GM23338 (cell line): Measurements from ENCODE around the gene COL8A2. TPM values are rescaled to one million over a fixed set of nuclear protein-coding genes. Genes with fewer than 3 reads are reported as not detected.

Experiments used
- ATAC-seq: fragments of 200-7000 bp; cut with Tn5 transposase; 3 replicates; pipeline ENCODE4 v1.9.1; 2020
- DNase-seq: peaks from one replicate; pipeline ENCODE4 v3.0.0-alpha.2; 2015; ENCODE audit warnings: low spot score
- H2AFZ ChIP-seq: fragments of 200-600 bp; sonication (generic); 2 replicates; pipeline ENCODE4 v1.8.0; 2016; ENCODE audit warnings: antibody characterized with exemption, mild to moderate bottlenecking, moderate library complexity
- H3F3A ChIP-seq: fragments of 200-600 bp; sonication (generic); replicated peaks from 2 replicates; pipeline ENCODE4 v1.8.0; 2017; ENCODE audit warnings: antibody characterized with exemption, mixed run types, low read depth
- H3K27ac ChIP-seq: fragments of 200-600 bp; sonication (generic); 2 replicates; pipeline ENCODE4 v1.6.1; 2016; ENCODE audit warnings: low read depth
- H3K27me3 ChIP-seq: fragments of 200-600 bp; sonication (generic); 2 replicates; pipeline ENCODE4 v1.8.0; 2016; ENCODE audit warnings: mild to moderate bottlenecking, mixed run types, moderate library complexity; ENCODE audit not compliant: insufficient read depth
- H3K36me3 ChIP-seq: fragments of 200-600 bp; sonication (generic); 2 replicates; pipeline ENCODE4 v1.8.0; 2016; ENCODE audit warnings: mild to moderate bottlenecking; ENCODE audit not compliant: insufficient read depth
- H3K4me1 ChIP-seq: fragments of 200-600 bp; sonication (generic); 2 replicates; pipeline ENCODE4 v1.8.0; 2016; ENCODE audit warnings: mild to moderate bottlenecking, moderate library complexity; ENCODE audit not compliant: insufficient read depth
- H3K4me2 ChIP-seq: fragments of 200-600 bp; sonication (generic); 2 replicates; pipeline ENCODE4 v1.7.1; 2017; ENCODE audit warnings: mixed run types
- H3K4me3 ChIP-seq: fragments of 200-600 bp; sonication (generic); 2 replicates; pipeline ENCODE4 v1.6.1; 2016; ENCODE audit warnings: mixed run types
- H3K79me2 ChIP-seq: fragments of 200-600 bp; sonication (generic); replicated peaks from 2 replicates; pipeline ENCODE4 v1.8.0; 2017; ENCODE audit warnings: mild to moderate bottlenecking; ENCODE audit not compliant: insufficient read depth
- H3K9me2 ChIP-seq: fragments of 200-600 bp; sonication (generic); 2 replicates; pipeline ENCODE4 v1.8.0; 2017; ENCODE audit not compliant: insufficient read depth
- H4K20me1 ChIP-seq: fragments of 200-600 bp; sonication (generic); replicated peaks from 2 replicates; pipeline ENCODE4 v1.8.0; 2017; ENCODE audit warnings: mild to moderate bottlenecking; ENCODE audit not compliant: insufficient read depth
- H3K27ac Mint-ChIP-seq: 2 replicates; pipeline ENCODE4 v1.8.0; 2020; ENCODE audit warnings: inconsistent platforms, mild to moderate bottlenecking, moderate library complexity, mixed read lengths
- H3K27me3 Mint-ChIP-seq: 3 replicates; pipeline ENCODE4 v1.8.0; 2022; ENCODE audit warnings: low read depth, mild to moderate bottlenecking, moderate library complexity, mixed read lengths, inconsistent platforms; ENCODE audit not compliant: insufficient read depth, poor library complexity
- H3K36me3 Mint-ChIP-seq: 3 replicates; pipeline ENCODE4 v1.8.0; 2021; ENCODE audit warnings: low read depth, mild to moderate bottlenecking, inconsistent platforms, moderate library complexity, mixed read lengths
- H3K4me1 Mint-ChIP-seq: 3 replicates; pipeline ENCODE4 v1.8.0; 2020; ENCODE audit warnings: mild to moderate bottlenecking, inconsistent platforms, mixed read lengths
- H3K4me3 Mint-ChIP-seq: 3 replicates; pipeline ENCODE4 v1.8.0; 2021; ENCODE audit warnings: moderate library complexity, mild to moderate bottlenecking, inconsistent platforms, mixed read lengths
- H3K9me3 Mint-ChIP-seq: 3 replicates; pipeline ENCODE4 v1.8.0; 2020; ENCODE audit warnings: moderate library complexity, mild to moderate bottlenecking, inconsistent platforms, mixed read lengths
- CREB1 ChIP-seq: fragments of 250-450 bp; sonication (Bioruptor Pico); IDR thresholded peaks from 2 replicates; pipeline ENCODE4 v1.5.0; 2020; ENCODE audit warnings: low read depth, mild to moderate bottlenecking, moderate library complexity
- CTCF ChIP-seq, 2 experiments: fragments of 200-600 bp in 1 of 2; sonication (generic) in 1 of 2; conservative IDR thresholded peaks; 2 replicates each; pipeline versions ENCODE4 v1.5.1 to v1.6.1; 2016 to 2017; ENCODE audit warnings: antibody characterized with exemption in 2 of 2, low read depth in 2 of 2, mild to moderate bottlenecking in 2 of 2, moderate library complexity in 1 of 2
- ETS1 ChIP-seq: IDR thresholded peaks from 2 replicates; pipeline ENCODE4 v1.6.1; 2016; ENCODE audit warnings: antibody characterized with exemption
- EZH2 ChIP-seq: fragments of 200-600 bp; sonication (generic); IDR thresholded peaks from one replicate; pipeline ENCODE4 v1.8.0; 2017; ENCODE audit warnings: antibody characterized with exemption, mild to moderate bottlenecking, low read depth; ENCODE audit not compliant: unreplicated experiment
- EZH2phosphoT487 ChIP-seq: fragments of 200-600 bp; sonication (generic); IDR thresholded peaks from one replicate; pipeline ENCODE4 v1.8.1; 2018; ENCODE audit warnings: antibody characterized with exemption; ENCODE audit not compliant: unreplicated experiment
- JUNB ChIP-seq: IDR thresholded peaks from one replicate; pipeline ENCODE4 v1.6.1; 2016; ENCODE audit warnings: antibody characterized with exemption; ENCODE audit not compliant: unreplicated experiment
- POLR2AphosphoS5 ChIP-seq: IDR thresholded peaks from 2 replicates; pipeline ENCODE4 v1.6.1; 2016; ENCODE audit warnings: antibody characterized with exemption, low read depth
- STAT1 ChIP-seq: IDR thresholded peaks from one replicate; pipeline ENCODE4 v1.6.1; 2016; ENCODE audit warnings: antibody characterized with exemption; ENCODE audit not compliant: unreplicated experiment
- ZNF114 ChIP-seq: fragments of 250-450 bp; sonication (Bioruptor Pico); IDR thresholded peaks from 2 replicates; pipeline ENCODE4 v1.5.0; 2020; ENCODE audit warnings: mild to moderate bottlenecking, moderate library complexity
- ZNF331 ChIP-seq: fragments of 250-450 bp; sonication (Bioruptor Pico); IDR thresholded peaks from 2 replicates; pipeline ENCODE4 v1.5.0; 2020; ENCODE audit warnings: low read depth, mild to moderate bottlenecking, moderate library complexity
- ZNF462 ChIP-seq: fragments of 250-450 bp; sonication (Bioruptor Pico); IDR thresholded peaks from 2 replicates; pipeline ENCODE4 v1.5.0; 2020; ENCODE audit warnings: mild to moderate bottlenecking, moderate library complexity
- polyA plus RNA-seq: library from polyadenylated mRNA; unstranded; fragments of >200 nt; fragmentation: Nextera tagmentation; extraction: Ambion mirVana; gene quantifications from 2 replicates; pipeline ENCODE4 v1.2.1, GENCODE V29; 2016
- total RNA-seq: library from RNA; depleted of rRNA; stranded (reverse); fragments of >200 nt; shearing (Covaris generic); gene quantifications from 2 replicates; pipeline ENCODE4 v1.2.3, GENCODE V29; 2014

The COL8A2 gene
- total and polyA plus RNA-seq, 2 experiments from 2014 or later = 0.95 to 4.9 TPM

- TF ChIP-seq ZNF462 (no peak), CTCF (conservative IDR thresholded peaks at IDR 0.05; ENCODE audit: low read depth in 2 of 2) (no peak), ZNF331 (CRISPR knock-in tag) (no peak)
Observed at GRCh38 chr1:36149973-36150295, 24.9 kb upstream of the COL8A2 start (continued).

DNA sequence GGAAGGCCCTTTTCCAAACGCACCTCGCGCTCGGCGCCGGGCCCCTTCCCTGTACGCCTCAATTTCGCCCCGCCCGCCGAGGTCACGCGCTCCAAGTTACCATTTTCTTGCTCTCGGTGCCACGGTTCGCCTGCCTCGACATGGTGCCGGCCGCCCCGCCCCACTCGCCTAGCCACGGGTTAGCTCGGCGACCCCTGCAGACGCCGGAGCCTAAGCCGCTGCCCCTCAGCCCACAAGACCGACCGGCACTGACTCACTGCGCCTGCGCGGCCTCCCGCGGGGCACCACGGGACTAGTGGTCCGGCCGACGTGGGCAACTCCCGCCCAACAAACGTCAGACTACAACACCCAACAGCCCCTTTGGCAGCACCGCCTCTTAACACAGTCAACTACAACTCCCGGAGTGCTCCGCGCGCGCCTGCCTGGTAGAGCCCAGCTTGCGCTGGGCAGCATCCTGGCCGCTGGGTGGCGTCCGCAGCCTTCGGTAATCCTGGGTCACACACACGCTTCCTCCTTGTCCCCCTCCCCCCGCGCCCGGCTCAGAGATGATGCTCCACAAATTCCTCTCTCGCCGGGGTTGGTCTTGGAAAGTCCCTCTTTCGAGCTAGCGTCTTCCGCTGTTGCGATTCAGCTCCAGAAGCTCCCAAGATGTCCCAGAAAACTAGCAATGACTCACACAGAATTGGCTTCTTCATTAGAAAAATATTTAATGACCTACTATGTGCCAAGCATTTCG is 24.4 kb upstream of the COL8A2 start, which contains the start of gene TRAPPC3:
TSS of gene TRAPPC3 (minus strand) at position 250 of the 736 bp plus-strand sequence. CDS start at position 142, 108 bp downstream.
- Histone ChIP-seq H3K79me2 (peaks cover 16% of the 10 kb centered on the region), H3K36me3 (no peaks in the 10 kb centered on the region), H3K4me1 (peaks cover 25% of the 10 kb centered on the region), H3K4me3 (peak within 1 kb of the TSS; percentile 93), H3K27ac (peak within 1 kb of the TSS; percentile 88), H3K9me2 (no peaks in the 10 kb centered on the region), H3K27me3 (peaks cover 44% of the 10 kb centered on the region), H3F3A (peaks cover 4% of the 10 kb centered on the region), H3K4me2 (peak within 1 kb of the TSS; percentile 89), H4K20me1 (no peaks in the 10 kb centered on the region), H2AFZ (peak within 1 kb of the TSS; percentile 100)
- Mint-ChIP-seq H3K27ac (peak within 1 kb of the TSS; percentile 97), H3K9me3 (no peaks in the 10 kb centered on the region; the same call in 1 of the 3 replicates), H3K4me1 (peaks cover 33% of the 10 kb centered on the region), H3K27me3 (peaks cover 42% of the 10 kb centered on the region), H3K4me3 (peak within 1 kb of the TSS; percentile 91), H3K36me3 (peaks cover 9% of the 10 kb centered on the region; the same call in 2 of the 3 replicates)
- DNase-seq (peak; percentile 100), ATAC-seq (peak; percentile 87)
- no peak for TF ChIP-seq EZH2
- TF ChIP-seq ETS1 = peak; percentile 100
- TF ChIP-seq CTCF (conservative IDR thresholded peaks at IDR 0.05; ENCODE audit: low read depth in 2 of 2) = peak; percentile 91 to 96
- no peak for TF ChIP-seq JUNB
- no peak for TF ChIP-seq ZNF114 (CRISPR knock-in tag)
- TF ChIP-seq POLR2AphosphoS5 = peak; percentile 83
- TF ChIP-seq ZNF331 (CRISPR knock-in tag) = no peak
- TF ChIP-seq STAT1 = no peak
- peak; percentile 82 for TF ChIP-seq CREB1 (CRISPR knock-in tag)
- no peak for TF ChIP-seq EZH2phosphoT487
